Right hindlimb (tissue), 1 donor: ENCODE results near the gene GBX1.

Experiments used
- DNase-seq: peaks from one replicate; pipeline ENCODE4 v3.0.0-alpha.2; 2018

GBX1 gene

DNA sequence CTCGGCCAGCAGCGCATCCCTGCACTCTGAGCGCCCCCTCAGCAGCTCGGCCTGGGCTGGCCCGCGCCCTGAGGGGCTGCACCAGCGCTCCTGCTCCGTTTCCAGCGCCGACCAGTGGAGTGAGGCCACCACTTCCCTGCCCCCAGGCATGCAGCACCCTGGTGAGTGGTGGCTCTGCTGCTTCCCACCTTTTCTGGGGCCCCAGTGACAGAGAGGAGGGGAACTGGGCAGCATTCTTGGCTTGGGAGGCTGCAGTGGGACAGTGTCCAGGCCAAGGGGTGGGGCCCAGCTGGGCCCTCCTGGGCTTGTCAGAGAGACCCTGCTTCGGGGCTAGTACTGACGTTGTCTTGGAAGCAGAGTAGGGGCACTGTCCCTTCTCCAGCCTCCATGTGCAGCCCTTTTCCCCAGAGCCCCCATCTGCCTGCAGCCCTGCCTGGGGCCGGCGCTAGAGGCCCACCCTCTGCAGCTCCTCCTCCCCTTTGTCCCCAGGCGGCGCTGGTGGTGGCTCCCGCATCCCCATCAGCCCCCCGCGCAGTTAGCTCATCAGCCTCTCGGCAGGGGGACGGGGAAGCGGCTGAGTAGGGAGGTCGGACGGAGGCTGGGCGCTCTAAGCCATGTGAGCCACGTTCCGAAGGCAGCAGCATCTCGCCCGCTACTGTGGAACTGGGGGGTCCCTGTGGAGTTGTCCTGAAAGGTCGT, 29.2 kb downstream of the GBX1 start:
- DNase-seq = peak; percentile 28

DNA sequence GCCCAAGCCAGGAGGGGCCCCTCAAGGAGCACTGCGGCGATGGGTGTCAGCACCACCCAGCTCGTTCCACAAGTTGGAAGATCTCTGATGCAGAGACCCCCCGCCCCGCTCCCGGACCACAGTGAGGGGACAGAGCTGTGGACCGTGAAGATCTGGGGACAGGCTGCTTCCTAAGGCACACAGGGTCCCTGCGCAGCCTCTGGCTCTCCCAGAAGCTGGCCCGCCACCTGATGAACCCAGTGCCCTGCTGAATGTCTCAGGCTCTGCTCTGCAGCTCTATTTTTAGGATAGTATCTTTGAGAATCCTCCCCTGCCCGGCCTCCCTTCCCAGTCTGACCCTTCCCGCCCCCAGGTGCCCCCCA, 29.7 kb downstream of the GBX1 start:
- DNase-seq = no peak

DNA sequence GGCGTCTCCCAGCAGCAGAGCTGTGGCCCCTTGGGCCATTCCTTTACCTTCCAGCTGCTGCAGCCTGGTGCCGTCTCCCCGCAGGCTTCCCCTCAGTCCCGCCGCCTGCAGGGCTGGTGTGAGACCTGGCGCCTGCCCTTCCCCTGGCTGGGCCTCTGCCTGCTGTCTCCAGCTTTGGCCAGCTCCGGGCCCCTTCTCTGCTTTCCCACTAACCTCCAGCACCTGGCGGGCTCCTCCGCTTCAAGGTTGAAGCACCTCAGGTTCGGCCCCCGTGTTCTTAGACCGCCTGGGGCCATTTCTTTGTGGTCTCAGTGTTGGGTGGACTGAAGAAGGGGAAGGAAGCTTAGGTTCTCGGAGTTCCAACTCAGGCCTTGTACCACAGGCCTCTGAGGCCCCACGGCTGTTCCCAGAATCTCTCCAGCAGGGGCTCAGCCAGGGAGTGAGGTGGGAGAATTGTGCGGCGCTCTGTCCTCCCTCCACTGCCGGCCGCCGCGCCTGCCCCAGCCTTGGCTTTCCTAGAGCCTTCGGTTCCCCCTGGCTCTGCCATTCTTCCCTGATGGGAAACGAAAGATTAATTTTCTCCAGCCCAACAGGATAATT, 30.3 kb downstream of the GBX1 start:
- DNase-seq = peak; percentile 41

- DNase-seq = no peak
Measured at GRCh38 chr7:151135866-151136843, 31.3 kb downstream of the GBX1 start.

DNA sequence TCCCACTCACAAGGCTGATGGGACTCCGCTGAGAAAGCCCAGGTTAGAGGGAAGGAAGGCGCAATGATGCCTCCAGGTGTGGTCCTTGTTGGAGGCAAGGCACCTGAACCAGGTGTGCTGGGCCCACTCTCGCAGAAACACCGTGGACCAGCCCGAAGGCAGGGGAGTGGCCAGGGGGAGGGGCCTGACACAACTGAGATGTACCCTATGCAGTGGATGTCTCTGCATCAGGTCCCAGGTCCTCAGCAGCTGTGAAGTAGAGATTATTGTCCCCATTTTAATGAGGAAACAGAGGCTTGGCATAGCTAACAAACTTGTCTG, 32.0 kb downstream of the GBX1 start:
- no peak for DNase-seq

DNA sequence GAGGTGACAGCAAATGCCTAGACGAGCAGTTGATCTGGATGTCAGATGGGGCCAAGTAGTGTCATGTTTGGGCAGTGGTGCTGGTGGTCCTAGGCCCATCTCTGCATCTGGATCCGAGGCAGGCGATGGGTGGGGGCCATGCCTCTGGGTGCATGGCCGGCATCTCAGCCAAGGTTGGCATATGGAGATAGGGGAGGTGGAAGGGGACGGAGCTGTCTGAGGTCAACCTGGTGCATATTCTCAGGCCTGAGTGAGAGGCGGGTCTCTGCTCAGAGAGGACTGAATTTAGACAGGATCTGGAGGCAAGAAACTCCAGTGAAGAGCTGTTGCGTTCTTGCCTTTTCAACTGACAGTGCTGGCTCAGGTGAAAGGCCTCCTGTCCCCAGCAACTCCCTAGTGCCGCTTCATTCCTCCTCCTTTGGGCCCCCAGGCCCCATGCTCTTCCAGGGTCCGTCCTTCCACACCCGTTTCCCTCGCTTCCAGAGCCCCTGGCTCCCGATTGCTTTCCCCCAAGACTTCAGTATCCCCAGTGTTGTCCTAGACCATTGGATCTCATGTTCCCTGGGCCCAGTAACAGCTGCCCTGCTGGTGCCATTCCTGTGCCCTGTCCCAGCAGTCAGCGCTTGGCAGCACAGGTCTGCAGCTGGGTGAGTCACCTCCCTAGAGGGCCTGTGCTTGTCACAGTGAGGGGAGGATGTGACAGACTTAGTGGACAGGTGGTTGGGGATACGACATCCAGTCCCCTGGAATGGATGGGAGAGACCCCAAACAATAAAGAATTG, 32.6 kb downstream of the GBX1 start:
- no peak for DNase-seq

DNA sequence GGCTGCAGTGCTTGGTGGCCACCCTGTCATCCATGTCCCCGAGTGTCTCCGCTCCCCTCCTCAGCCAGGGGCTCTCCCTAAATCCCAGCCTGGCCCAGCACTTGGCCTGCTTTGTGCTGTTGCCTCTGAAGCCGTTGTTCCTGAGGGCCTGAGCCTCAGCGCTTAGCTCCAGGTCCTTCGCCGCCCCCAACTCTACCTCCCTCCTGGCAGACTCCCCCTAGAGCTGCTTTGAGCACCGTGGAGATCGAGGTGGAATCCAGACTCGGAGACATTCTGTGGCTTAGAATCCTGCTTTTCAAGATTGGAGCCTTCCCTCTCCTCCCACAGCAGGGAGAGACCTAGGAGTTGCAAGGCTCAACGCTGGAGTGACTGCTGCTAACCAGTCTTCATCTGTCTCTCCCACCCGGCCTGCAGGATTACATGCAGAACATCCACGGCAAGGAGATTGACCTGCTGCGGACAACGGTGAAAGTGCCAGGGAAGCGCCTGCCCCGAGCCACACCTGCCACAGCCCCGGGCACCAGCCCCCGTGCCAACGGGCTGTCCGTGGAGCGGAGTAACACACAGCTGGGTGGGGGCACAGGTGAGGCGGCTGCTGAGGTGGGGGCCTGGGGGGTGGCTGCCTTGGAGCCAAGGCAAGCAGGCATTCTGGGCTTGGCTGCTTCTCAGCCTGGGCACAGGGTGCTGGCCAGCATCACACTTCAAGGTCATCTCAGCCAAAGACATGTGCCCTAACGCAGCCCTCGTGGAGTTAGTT, 33.3 kb downstream of the GBX1 start:
- DNase-seq = no peak

- DNase-seq = peak; percentile 13
Measured at GRCh38 chr7:151133266-151133985, 34.1 kb downstream of the GBX1 start.

DNA sequence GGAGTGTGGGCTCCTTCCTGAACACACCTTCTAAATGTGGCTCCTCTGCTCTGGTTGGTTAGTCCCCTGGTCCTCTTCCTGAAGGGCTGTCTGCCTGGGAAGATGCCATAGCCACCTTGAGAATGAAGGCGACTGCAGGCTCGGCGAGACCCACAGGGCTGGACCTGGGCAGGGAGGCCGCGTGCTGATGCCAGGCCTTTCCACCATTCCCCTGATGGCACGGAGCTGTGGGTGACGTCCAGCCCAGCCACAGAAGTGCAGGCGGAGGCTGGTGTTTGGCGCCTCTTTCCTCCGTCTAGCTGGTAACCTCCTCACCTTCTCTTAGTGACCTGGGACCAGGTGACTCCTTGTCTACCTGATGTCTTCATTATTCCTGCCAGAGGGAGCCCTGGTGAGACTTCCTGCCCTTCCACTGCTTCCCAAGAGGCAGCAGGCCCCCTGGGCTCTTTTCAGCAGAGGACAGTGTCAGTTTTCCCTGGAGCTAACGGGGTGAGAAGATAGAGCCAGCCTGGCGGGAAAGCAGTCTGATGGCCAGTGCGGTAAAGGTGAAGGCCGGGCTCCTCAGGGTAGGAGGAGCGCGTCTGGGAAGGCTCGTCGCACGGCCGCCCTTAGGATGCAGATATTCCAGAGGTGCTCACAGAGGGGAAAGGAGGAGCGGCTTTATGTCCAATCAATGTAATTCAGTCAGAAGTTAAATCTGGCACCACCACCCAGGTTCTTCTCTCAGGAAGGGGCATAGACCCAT, 34.9 kb downstream of the GBX1 start:
- peak; percentile 15 for DNase-seq

DNA sequence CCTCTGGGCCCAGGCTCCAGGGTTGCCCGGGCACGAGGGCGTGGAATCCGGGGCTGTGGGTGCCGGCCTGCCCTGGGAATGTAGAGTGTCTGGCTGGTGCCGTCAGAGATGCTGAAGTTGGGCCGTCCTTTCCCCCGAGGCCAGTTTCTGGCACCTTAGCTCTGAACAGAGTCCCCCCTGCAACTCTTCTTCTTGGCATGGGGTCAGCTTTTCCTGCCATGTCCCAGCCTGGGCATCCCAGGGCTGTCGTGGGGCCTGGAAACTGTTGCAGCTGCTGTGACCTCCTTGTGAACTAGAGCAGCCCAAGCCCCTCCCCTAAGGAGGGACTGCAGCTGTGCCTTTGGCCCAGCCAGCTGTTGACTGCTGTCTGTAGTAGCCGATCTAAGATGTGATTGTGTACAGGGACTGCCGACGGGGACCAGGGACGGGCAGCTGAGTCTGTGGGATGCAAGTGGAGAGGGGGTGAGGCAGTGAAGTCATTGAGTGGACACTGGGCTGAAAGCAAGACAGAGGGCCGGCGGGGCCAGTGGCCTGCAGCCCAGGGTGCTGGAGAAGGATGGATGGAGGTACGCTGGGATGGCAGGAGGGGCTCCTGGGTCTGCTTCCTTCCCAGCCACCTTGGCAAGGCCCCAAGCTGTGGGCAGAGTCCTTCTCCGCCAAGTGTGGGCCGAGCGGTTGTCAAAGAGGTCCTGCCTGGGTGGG, 35.8 kb downstream of the GBX1 start:
- DNase-seq = peak; percentile 88

DNA sequence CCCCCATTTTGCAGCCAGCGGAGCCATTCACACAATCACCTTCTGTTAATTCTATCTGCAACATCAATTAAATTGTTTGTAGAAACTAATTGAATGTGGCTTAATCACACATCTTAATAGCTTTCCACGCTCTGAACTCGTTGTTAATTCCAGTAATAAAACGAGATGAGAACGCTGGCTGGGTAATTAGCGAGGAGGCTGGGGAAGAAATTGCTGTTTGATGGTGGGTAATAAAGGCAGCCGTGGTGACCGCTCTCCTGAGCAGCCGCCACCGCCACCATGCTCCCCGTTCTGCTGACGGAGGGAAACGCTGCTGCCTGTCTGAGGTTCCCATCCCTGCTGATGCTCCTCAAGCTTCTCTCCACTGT, 36.3 kb downstream of the GBX1 start:
- DNase-seq = no peak

DNA sequence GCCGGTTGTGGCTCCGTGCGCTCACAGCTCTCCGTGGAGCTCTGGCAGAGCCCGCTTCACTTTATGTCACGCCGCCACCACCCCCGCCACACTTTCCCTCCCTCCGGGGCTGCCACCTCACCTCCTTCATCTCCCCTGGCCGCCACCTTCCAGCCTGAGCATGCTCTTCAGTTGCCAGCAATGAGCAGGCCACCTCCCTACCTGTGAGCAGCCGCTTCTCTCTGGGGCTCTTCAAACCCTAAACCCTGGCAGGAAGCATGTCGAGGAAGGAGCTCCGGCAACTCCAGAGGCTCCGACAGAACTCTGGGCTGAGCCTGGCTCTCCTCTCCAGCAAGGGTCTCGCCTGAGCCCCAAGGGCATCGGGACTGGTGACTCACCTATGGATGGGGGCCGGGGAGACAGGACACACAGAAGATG, 36.7 kb downstream of the GBX1 start:
- DNase-seq = no peak

DNA sequence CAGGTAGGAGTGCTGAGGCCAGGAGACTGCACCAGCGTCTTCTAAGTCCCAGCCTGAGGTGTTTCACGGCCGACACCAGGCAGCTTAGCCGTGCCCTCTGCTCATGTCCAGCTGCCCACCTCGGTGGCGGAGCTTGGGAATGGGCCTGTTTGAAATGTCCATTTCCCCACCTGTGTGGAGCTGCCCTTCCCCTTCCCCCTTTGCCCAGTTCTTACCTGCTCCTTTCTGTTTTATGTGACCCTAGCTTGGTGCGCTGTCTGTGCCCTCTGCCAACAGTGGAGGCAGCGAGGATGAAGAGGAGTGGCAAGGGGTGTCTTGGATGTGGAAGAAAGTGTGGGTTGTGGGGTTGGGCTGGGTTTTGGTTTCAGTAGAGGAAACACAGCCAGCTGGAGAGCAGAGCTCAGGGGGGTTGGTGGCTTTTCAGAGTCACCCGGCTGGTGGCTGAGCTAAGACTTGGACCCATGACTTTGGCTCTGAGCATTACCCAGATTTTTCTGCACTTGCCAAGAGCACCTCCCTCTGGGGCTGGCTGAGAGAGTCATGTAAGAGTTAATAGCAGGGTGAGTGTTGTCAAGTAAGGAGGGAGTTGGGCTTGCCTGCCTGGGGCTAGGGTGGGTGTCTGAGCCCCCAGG, 37.4 kb downstream of the GBX1 start:
- no peak for DNase-seq

DNA sequence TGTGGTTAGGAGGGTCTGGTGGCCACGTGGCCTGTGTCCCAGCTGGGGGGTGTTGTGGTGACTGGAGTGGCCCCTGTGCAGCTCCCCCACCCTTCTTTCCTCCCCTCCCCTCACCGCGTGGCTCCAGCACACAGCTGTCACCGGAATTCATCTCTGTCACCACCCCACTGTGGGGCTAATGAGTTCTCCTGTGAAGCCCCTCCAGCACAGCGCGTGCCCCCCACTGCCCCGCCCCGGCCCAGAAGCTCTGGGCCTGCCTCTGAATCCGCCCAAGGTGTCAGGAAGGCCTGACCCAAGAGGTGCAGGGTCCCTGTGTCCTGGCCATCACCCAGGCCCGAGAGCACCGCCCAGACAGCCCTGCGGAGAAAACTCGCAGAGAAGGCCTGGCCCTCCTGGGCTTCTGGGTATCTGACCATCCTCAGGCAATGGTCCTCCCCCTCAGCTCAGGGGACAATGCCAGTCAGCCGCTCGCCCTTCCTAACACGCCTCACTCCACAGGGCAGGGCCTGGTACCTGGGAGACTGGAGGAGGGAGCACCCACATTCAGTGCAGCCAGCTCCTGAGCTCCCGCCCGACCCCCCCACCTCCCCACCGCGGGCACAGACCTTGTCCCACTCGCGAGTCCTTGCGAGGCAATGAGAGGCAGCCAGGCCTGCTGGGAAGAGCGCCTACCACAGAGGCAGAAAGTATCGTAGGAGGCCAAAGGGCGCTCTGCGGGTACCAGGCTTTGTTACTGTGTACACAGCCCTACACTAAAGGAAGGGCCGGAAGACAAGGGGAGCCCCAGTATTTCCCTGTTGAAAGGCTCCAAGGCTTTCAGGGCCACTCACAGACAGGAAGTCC, 38.2 kb downstream of the GBX1 start:
- DNase-seq = no peak

DNA sequence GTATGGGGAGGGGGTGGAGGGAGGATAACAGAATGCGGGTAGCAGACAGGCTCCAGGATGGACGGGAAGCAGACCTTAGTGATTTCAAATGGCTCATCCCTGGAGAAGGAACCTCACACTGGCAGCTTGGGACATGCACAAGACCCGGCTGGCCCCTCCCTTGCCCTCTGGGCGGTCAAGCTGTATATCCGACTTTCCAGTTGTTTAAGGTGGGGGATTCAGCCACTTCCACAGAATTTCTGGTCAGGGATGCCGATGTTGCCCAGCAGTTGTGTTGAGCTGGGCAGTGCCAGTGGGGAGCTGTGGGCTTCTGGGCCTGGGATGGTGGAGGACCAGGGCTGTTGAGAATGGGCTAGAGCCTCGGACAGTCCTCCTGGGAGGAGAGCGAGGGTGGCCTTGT, 38.8 kb downstream of the GBX1 start:
- no peak for DNase-seq

- no peak for DNase-seq
Measured at GRCh38 chr7:151128144-151128543, 39.4 kb downstream of the GBX1 start.

GRCh38 chr7:151126491-151127137, 40.9 kb downstream of the GBX1 start:
- DNase-seq = no peak

DNA sequence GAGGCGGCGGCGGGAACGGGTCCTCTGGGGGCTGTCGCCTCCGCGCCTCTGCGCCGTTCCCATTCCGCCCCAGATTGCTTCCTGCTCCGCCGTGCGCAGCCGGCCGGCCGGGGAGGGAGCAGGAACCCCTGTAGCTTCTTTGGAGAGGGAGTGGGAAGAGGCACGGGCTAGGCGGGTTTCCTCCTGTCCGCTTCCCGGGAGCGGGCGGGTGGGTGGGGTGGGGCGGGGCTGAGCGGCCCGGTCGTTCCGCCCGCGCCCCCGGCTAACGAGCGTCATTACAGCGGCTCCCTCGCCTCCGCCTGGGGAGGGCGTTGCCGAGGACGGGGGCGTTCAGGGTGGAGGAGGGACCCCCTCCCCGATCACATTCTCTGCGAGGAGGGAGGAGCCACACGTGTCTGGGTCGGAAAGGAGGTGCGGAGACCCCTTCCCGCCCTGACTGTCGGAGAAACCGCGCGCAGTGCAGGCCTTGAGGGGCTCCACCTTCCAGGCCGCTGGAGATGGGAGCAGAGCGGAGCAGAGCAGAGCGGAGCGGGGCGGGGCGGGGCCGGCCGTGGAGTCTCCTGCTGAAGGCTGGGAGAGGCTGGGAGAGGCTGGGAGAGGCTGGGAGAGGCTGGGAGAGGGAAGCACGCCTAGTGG, 41.5 kb downstream of the GBX1 start:
- DNase-seq = peak; percentile 60
